ENCODE measurements around the gene MARK1. TPM values are rescaled to one million over a fixed set of nuclear protein-coding genes. Genes with fewer than 3 reads are reported as not detected.

The MARK1 gene
- total RNA-seq, 4 donors from 2014 or later: 1.3 to 2.7 (median 1.9) TPM

DNA sequence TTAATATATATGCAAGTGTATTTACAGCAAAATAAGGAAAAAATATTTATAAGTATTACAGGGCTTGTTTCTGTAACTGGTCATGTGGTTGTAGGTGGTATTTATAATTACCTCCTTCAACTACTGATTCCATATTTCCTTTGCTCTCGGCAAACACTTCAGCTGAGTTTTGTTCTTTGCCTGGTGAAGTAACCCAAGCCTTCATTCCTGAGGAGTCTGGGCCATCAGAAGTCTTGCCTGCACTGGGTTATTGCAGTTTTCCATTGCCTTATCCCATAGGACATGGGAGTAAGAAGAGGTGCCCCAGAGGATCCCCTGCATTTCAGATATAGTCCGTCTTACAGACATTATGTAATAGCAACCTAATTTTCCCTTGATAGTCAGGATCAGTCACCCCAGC is 23.8 kb downstream of the MARK1 start:
- intact Hi-C loops (cut with DNase I; ENCODE audit: low total_unique reads) (no loop called here), in situ Hi-C loops (cut with MboI; ENCODE audit: low sequenced_read_pairs in 4 of 4) (no loop called here)
- Histone ChIP-seq H3K36me3 (no peaks in the 10 kb centered on the region), H3K9me3 (no peaks in the 10 kb centered on the region), H3K27ac (no peak overlapping the region), H3K27me3 (no peaks in the 10 kb centered on the region), H3K4me1 (no peaks in the 10 kb centered on the region), H3K4me3 (no peak overlapping the region)
- ATAC-seq (no peak), DNase-seq (no peak)
- no peak for TF ChIP-seq POLR2A (IDR thresholded peaks at IDR 0.05)
- TF ChIP-seq, protein P1, sequence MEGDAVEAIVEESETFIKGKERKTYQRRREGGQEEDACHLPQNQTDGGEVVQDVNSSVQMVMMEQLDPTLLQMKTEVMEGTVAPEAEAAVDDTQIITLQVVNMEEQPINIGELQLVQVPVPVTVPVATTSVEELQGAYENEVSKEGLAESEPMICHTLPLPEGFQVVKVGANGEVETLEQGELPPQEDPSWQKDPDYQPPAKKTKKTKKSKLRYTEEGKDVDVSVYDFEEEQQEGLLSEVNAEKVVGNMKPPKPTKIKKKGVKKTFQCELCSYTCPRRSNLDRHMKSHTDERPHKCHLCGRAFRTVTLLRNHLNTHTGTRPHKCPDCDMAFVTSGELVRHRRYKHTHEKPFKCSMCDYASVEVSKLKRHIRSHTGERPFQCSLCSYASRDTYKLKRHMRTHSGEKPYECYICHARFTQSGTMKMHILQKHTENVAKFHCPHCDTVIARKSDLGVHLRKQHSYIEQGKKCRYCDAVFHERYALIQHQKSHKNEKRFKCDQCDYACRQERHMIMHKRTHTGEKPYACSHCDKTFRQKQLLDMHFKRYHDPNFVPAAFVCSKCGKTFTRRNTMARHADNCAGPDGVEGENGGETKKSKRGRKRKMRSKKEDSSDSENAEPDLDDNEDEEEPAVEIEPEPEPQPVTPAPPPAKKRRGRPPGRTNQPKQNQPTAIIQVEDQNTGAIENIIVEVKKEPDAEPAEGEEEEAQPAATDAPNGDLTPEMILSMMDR (IDR thresholded peaks at IDR 0.05 in 4 of 5, conservative IDR thresholded peaks at IDR 0.05 in 1 of 5): no peak

DNA sequence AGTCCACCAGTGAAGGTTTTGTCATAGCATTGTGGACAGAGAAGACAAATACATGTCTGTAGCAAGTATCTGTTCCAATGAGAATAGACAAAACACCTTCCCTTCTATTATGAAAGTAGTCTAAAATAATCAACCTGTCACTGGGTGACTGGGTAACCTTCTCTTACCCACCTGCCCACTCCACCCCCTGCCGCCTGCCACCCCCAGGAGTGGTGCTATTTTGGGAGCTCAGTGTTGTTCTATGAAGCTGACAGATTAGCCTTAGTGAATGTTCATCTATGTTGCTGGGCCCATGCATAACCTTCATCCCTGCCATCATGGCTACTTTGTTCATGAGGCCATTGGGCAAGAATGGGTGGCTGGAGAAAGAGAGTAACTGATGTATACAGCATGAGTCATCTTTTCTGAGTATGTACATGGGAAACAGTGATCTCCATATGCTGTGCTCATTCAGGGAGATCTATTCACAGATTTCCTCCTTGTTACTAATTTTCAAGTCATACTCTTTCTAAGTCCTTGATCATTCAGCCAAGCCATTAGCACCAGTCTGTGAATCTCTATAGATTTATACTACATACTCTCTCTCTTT is 24.8 kb downstream of the MARK1 start:
- ATAC-seq (no peak), DNase-seq (no peak)
- Histone ChIP-seq H3K36me3 (no peaks in the 10 kb centered on the region), H3K9me3 (no peaks in the 10 kb centered on the region), H3K27me3 (no peaks in the 10 kb centered on the region), H3K27ac (no peak overlapping the region), H3K4me3 (no peak overlapping the region), H3K4me1 (no peaks in the 10 kb centered on the region)
- TF ChIP-seq, protein P1 (IDR thresholded peaks at IDR 0.05 in 4 of 5, conservative IDR thresholded peaks at IDR 0.05 in 1 of 5): no peak
- TF ChIP-seq POLR2A (IDR thresholded peaks at IDR 0.05): no peak
- intact Hi-C loops (cut with DNase I; ENCODE audit: low total_unique reads) (no loop called here), in situ Hi-C loops (cut with MboI; ENCODE audit: low sequenced_read_pairs in 4 of 4) (no loop called here)

DNA sequence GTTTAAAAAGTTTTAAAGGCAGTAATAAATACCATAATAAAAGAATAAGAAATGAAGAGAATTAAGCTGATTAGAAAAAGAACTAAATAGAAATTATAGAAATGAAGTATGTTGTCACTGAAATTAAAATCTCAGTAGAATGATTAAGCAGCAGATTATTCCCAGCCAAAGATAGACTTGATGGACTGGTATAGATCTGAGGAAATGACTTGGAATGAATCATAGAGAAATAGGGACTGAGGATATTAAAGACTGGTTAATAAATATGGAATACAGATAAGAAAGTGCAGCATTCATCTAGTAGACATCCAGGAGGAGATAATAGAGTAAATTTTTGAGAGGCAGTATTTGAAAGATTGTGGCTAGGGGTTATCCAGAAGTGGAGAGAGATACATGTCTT is 28.7 kb downstream of the MARK1 start:
- DNase-seq: no peak

DNA sequence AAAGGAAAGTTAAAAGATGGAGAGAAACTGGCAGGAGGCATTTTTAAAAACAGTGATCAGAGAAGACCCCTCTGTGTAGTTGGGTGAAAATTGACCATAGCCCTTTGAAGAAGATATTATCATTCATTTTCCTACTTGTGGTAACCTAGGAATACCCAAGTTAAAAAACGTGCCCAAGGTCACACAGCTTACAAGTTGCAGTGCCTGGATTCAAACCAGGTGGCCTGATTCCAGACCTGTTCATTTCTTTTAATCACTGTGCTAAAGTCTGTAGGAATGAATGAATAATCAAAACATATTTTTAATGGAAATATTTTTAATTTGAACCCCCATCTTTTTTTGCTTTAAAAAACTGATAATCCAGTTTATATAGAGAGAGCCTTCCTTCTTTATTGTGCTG is 35.6 kb downstream of the MARK1 start:
- peaks cover 0 to 10% of the 10 kb centered on the region in 2 donors for H3K4me1 ChIP-seq
- H3K4me3 ChIP-seq: no peak overlapping the region
- no peak overlapping the region for H3K27ac ChIP-seq
- H3K9me3 ChIP-seq: no peaks in the 10 kb centered on the region
- intact Hi-C loops (cut with DNase I; ENCODE audit: low total_unique reads): no loop called here
- H3K36me3 ChIP-seq: no peaks in the 10 kb centered on the region
- H3K27me3 ChIP-seq: no peaks in the 10 kb centered on the region
- ATAC-seq (no peak), DNase-seq (no peak)
- TF ChIP-seq, protein P1 (IDR thresholded peaks at IDR 0.05 in 4 of 5, conservative IDR thresholded peaks at IDR 0.05 in 1 of 5): no peak
- no peak for TF ChIP-seq POLR2A (IDR thresholded peaks at IDR 0.05)
- in situ Hi-C loops (cut with MboI; ENCODE audit: low sequenced_read_pairs in 4 of 4): no loop called here

More for the DNA sequence above, 28.7 kb downstream of the MARK1 start:
- H3K9me3 ChIP-seq: no peaks in the 10 kb centered on the region
- in situ Hi-C loops (cut with MboI; ENCODE audit: low sequenced_read_pairs in 4 of 4): no loop called here
- TF ChIP-seq POLR2A (IDR thresholded peaks at IDR 0.05): no peak
- TF ChIP-seq, protein P1 (IDR thresholded peaks at IDR 0.05 in 4 of 5, conservative IDR thresholded peaks at IDR 0.05 in 1 of 5): no peak
- H3K4me1 ChIP-seq: no peaks in the 10 kb centered on the region
- H3K27ac ChIP-seq: no peak overlapping the region
- no peaks in the 10 kb centered on the region for H3K27me3 ChIP-seq
- H3K36me3 ChIP-seq: no peaks in the 10 kb centered on the region
- ATAC-seq: no peak
- intact Hi-C loops (cut with DNase I; ENCODE audit: low total_unique reads): no loop called here
- no peak overlapping the region for H3K4me3 ChIP-seq

DNA sequence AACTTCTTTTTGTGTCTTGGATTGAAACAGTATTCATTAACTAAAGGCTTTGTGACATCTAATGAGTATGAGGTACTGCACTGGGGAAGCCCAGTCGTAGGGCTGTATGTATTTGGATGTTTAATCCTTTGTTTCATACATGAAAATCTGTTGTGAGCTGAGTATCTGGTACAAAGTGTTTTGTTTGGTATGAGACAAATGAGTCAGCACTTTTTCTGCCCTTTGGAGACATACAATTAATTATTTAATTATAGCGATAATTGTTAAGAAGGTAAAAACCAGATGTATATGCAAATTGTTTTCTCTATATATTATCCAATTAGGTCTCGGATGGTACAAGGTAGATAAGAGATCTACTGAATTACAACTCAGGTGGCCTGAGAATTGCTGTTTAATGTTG is 36.3 kb downstream of the MARK1 start:
- intact Hi-C loops (cut with DNase I; ENCODE audit: low total_unique reads): no loop called here
- no peaks in the 10 kb centered on the region for H3K27me3 ChIP-seq
- peaks cover 0 to 10% of the 10 kb centered on the region in 2 donors for H3K4me1 ChIP-seq

More for the DNA sequence above, 36.3 kb downstream of the MARK1 start:
- no peak overlapping the region for H3K4me3 ChIP-seq
- DNase-seq: no peak
- TF ChIP-seq POLR2A (IDR thresholded peaks at IDR 0.05): no peak
- TF ChIP-seq, protein P1 (IDR thresholded peaks at IDR 0.05 in 4 of 5, conservative IDR thresholded peaks at IDR 0.05 in 1 of 5): no peak
- H3K9me3 ChIP-seq: no peaks in the 10 kb centered on the region
- H3K36me3 ChIP-seq: no peaks in the 10 kb centered on the region
- in situ Hi-C loops (cut with MboI; ENCODE audit: low sequenced_read_pairs in 4 of 4): no loop called here
- no peak for ATAC-seq
- no peak overlapping the region for H3K27ac ChIP-seq
